GM10248 (cell line): Measurements from ENCODE around the gene HJURP.
A peak's percentile ranks its signal among the peaks of the same experiment; 100 is the strongest.

ENCODE experiments used
- CTCF ChIA-PET: fragments of 300-600 bp; sonication (Branson Sonifier 250); formaldehyde crosslinking; extraction: SDS; loops from one replicate; lab custom pipeline; 2021; ENCODE audit warnings: antibody characterized with exemption; lab: Yijun Ruan, JAX
- POLR2A ChIA-PET: fragments of 350-650 bp; sonication (Branson Sonifier 250); formaldehyde crosslinking; extraction: SDS; loops from one replicate; lab custom pipeline; 2020; ENCODE audit warnings: antibody characterized with exemption; lab: Yijun Ruan, JAX
- DNase-seq: peaks from one replicate; pipeline ENCODE4 v3.0.0; 2012; ENCODE audit errors: extremely low spot score
- TF ChIP-seq, protein P1 (sequence below): IDR thresholded peaks from 2 replicates; pipeline ENCODE4 v1.5.1; 2012; ENCODE audit warnings: mild to moderate bottlenecking, low read depth; ENCODE audit errors: extremely low read depth, missing control alignments, control extremely low read depth

Gene HJURP

DNA sequence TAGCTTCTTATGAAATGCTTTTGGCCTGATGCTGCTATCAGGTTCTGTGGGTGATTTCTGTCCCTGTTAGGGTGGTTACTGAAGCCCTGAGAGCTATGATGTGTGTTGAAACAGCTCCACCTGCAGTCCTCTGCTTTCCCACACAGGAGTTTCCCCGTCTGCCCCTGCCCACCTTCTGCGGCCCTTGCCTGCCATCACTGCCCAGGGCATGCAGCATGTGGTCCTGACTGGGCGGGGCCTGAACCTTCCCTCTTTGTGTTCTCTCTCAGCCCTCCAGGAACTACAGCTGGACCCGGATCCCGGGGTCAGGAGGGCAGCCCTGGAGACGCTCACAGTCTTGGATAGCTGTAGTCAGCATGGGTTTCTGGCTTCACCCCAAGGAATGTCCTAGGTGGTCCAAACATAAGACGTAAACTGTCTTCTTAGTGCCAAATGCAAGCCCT is 21.4 kb downstream of the HJURP start:
- ChIA-PET CTCF (interaction anchor here (0.9 to 1.4 kb wide), 3 partner anchors 9 to 25 kb away, joined by 3 to 4 read pairs (median 3); no protein-coding TSS in a partner anchor), POLR2A (no interaction called here)
- TF ChIP-seq, protein P1, sequence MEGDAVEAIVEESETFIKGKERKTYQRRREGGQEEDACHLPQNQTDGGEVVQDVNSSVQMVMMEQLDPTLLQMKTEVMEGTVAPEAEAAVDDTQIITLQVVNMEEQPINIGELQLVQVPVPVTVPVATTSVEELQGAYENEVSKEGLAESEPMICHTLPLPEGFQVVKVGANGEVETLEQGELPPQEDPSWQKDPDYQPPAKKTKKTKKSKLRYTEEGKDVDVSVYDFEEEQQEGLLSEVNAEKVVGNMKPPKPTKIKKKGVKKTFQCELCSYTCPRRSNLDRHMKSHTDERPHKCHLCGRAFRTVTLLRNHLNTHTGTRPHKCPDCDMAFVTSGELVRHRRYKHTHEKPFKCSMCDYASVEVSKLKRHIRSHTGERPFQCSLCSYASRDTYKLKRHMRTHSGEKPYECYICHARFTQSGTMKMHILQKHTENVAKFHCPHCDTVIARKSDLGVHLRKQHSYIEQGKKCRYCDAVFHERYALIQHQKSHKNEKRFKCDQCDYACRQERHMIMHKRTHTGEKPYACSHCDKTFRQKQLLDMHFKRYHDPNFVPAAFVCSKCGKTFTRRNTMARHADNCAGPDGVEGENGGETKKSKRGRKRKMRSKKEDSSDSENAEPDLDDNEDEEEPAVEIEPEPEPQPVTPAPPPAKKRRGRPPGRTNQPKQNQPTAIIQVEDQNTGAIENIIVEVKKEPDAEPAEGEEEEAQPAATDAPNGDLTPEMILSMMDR = peak; percentile 11
- peak; percentile 41 for DNase-seq

GRCh38 chr2:233832414-233832813 is 21.9 kb downstream of the HJURP start:
- POLR2A ChIA-PET = no interaction called here
- DNase-seq = no peak
- TF ChIP-seq, protein P1 = no peak
- CTCF ChIA-PET = interaction anchor here (0.9 to 1.4 kb wide), 2 partner anchors 10 to 18 kb away, joined by 3 to 4 read pairs; no protein-coding TSS in a partner anchor

DNA sequence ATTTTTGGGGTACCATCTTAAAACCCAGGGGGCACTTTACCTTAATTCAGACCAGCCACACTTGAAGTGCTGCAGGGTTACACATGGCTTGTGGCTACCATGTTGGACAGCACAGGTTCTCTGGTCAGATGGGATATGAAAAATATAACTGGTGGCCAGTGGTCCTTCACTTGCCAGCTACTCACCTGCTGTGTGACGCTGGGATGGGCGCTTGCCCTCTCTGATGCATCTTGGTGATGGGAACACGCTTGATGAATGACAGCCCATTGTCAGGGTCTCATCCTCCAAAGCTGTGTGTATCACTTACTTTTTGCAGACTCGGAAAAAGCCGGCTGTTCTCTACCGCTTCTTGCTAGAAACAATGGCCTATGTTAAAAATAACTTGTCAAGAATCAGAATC is 22.5 kb downstream of the HJURP start:
- CTCF ChIA-PET = interaction anchor here (0.9 kb wide), 1 partner anchor 18 kb away, joined by 3 read pairs; no protein-coding TSS in a partner anchor
- TF ChIP-seq, protein P1 = no peak
- POLR2A ChIA-PET = no interaction called here
- DNase-seq = no peak

GRCh38 chr2:233831011-233831721 is 23.2 kb downstream of the HJURP start:
- CTCF ChIA-PET = no interaction called here
- no peak for DNase-seq
- POLR2A ChIA-PET = no interaction called here
- TF ChIP-seq, protein P1 = no peak

DNA sequence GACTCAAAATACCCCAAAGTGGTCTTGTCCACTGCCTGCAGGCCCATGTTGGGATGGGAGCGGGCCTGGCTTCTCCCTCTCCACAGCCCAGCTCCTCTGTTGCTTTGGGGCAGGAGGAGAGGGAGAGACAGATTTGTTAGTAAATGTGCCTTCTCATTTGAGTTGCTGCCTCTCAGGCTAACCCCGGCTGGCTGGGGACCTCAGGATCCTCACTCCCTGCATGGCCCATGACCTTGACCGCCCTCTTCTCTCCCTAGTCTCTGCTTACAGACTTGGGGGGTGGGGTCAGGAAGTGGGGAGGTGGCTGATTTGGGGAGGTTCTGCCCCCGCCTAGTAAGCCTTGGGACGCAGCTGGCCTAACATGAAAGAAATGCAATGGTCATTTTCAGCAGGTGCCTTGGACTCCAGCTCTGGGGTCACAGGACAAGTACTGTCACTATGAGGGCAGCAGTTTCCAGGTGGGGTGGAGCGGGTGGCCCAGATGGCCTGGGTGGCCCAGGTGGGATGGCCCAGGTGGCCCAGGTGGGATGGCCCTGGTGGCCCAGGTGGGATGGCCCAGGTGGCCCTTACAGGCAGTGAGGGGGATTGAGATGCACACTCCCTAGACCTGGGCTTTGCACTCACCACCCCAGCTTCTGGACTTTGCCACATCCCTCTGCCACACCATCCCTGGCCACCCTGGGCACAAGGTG is 24.1 kb downstream of the HJURP start:
- DNase-seq = no peak
- TF ChIP-seq, protein P1 = no peak
- POLR2A ChIA-PET = no interaction called here
- CTCF ChIA-PET = no interaction called here

DNA sequence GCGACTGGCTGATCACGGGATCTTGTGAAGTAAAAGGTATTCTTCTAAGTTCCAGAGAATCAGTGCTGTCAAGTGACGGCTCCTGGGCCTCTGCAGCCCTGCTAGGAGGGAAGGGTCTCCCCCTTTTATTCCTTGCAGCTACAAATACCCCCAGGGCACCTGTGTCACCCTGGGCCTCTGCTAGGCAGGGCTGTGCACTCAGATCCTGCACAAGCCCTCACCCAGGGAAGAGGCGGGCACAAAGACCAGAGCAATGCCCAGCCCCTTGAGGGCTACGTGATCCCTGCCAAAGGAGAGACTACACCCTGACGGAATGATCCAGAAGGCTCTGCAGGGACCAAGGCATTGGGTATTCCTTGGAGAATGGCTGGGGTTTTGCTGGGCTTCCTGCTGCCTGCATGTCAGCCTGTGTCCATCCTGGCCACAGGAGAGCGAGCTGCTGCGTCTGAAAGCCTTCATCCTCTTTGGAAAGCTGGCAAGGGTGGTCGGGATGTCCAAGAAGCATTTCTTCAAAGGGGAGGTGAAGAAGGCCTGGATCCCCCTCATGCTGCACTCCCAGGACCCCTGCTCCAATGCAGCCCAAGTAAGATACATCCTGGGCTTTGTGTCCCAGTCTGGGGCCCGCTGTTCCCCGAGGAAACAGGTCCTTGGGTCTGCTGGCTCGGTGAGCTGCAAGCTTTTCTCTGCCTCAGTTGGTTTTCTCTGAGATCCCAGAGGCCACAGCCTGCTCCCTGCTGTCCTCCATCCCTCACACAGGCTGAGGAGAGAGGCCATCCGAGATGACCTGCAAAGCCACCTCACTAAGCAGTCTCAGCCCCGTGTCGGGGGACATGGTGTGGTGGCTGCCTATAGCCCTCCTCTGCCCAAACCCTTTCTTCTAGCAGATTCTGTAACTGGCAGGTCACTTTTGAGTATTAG is 24.9 kb downstream of the HJURP start:
- DNase-seq = no peak
- CTCF ChIA-PET = no interaction called here
- TF ChIP-seq, protein P1 = no peak
- POLR2A ChIA-PET = no interaction called here
